ENCODE data around the gene NAV1.
"Not testable (repeated sequence)": the region's sequence is repeated elsewhere in the genome, so short reads cannot be mapped to it uniquely, and the experiment has no call there.

The NAV1 gene

GRCh38 chr1:201518071-201518470, 20.9 kb upstream of the NAV1 start:
- DNase-seq (ENCODE audit: low read depth in 2 of 3, low spot score in 1 of 3), result no peak

DNA sequence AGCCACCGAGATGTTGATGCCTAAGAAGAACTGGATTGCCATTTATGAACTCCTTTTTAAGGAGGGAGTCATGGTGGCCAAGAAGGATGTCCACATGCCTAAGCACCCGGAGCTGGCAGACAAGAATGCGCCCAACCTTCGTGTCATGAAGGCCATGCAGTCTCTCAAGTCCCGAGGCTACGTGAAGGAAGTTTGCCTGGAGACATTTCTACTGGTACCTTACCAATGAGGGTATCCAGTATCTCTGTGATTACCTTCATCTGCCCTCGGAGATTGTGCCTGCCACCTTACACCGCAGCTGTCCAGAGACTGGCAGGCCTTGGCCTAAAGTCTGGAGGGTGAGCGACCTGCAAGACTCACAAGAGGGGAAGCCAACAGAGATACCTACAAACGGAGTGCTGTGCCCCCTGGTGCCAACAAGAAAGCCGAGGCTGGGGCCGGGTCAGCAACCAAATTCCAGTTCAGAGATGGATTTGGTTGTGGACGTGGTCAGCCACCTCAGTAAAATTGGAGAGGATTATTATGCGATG, 18.8 kb upstream of the NAV1 start:
- not testable (repeated sequence) for DNase-seq (ENCODE audit: low read depth in 2 of 3, low spot score in 1 of 3)

DNA sequence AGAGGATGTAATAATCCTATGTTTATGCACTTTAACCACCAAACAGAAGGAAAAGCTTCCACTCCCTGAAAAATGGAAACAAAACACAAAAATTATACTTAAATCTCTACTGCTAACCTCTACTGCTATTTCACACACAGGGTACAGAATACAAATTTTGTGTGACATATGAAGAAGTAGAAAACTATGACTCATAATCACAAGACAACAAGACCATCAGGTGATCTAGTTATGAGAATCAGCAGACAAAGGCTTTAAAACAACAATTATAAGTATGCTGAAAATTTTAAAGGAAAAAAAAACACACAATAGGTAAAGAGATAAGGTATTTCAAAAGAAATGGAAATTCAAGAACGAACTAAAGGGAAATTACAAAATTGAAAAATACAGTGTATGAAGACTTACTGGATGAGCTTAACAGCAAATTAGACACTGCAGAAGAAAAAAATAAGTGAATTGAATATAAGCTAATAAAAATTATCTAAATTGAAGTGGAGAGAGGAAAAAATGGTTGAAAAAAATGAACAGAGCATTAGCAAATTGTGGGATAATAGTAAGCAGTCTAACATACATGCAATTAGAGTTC, 13.6 kb upstream of the NAV1 start:
- no peak for DNase-seq (ENCODE audit: low read depth in 2 of 3, low spot score in 1 of 3)

GRCh38 chr1:201527879-201528278, 11.0 kb upstream of the NAV1 start:
- DNase-seq (ENCODE audit: low read depth in 2 of 3, low spot score in 1 of 3), result no peak

DNA sequence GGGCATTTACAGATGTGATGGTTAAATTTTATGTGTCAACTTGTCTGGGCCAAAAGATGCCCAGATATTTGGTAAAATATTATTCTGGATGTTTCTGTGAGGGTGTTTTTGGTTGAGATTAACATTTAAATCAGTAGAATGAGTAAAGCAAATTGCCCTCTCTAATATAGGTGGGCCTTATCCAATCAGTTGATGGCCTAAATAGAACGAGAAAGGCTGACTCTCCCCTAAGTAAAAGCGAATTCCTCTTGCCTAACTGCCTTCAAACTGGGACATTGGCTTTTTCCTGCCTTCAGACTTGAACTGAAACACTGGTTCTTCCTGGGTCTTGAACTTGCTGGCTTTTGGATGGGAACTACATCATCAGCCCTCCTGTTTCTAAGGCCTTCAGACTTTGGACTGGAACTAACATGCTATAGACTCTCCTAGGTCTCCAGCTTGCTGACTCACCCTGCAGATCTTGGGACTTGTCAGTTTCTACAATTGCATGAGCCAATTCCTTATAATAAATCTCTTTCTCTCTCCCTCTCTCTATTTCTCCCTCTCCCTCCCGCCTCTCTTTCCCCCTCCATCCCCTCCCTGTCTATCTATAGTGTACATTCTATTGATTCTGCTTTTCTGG, 10.2 kb upstream of the NAV1 start:
- DNase-seq (ENCODE audit: low read depth in 2 of 3, low spot score in 1 of 3), result no peak

GRCh38 chr1:201530741-201531531, 8.0 kb upstream of the NAV1 start:
- DNase-seq (ENCODE audit: low read depth in 2 of 3, low spot score in 1 of 3), result peak; percentile 35 to 50 (median 37)

DNA sequence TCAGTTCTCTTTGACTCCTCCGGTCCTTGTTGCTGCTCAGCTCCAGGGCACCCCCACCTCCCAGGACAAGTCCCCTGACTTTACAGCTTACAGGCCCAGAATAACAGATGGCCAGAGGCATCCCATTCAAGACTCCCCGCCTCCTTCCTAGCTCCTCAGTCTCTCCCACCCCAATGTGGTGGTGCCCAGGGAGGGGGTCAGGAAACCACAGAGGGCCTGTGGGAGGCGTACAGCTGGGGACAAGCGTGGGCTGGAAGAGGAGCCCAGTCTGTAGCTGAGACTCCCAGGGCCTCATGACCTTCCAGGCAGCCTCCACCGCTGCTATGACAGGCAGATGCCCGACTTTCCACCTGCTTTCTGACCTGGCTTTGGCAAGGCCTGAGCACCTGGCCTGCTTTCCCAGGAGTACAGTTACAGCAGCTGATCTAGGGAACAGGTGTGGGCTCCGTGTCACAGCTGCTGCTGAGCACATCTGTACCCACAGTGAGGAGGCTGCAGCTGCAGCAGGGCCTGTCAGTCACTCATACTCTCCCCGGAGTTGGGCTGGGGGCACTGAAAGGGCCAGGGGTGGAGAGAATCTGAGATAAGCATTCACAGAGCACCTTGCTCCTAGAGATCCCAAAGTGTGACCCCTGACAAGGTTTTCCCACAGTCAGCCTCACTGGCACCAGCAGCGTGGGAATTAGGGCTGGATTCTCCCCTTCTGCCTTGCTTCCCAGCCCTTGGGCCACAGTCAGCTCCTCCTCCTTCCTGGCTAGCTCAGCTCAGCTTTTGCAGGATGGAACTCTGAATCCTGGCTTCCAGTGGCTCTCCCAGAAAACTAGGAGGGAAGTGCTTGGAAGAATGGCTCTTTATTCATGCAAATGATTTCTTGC, 7.1 kb upstream of the NAV1 start:
- DNase-seq (ENCODE audit: low read depth in 2 of 3, low spot score in 1 of 3), result no peak

DNA sequence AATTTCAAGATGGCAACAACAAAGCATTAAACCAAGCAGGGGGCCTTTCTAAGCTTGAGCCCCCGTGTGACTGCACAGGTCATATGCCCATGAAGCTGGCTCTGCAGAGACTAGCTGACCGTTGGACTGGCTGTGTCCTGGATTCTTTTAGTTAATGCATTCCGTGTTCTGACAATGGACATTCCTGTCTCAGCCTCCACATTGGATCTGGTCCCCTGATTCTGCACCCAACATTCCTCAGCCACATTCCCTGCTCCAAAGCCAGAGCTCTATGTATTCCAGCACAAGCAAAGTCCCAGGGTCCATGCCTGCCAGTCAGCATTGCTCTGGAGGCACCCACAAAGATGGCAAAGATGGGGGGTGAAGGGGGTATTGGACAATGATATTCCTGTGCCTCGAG, 5.1 kb upstream of the NAV1 start:
- no peak for DNase-seq (ENCODE audit: low read depth in 2 of 3, low spot score in 1 of 3)

DNA sequence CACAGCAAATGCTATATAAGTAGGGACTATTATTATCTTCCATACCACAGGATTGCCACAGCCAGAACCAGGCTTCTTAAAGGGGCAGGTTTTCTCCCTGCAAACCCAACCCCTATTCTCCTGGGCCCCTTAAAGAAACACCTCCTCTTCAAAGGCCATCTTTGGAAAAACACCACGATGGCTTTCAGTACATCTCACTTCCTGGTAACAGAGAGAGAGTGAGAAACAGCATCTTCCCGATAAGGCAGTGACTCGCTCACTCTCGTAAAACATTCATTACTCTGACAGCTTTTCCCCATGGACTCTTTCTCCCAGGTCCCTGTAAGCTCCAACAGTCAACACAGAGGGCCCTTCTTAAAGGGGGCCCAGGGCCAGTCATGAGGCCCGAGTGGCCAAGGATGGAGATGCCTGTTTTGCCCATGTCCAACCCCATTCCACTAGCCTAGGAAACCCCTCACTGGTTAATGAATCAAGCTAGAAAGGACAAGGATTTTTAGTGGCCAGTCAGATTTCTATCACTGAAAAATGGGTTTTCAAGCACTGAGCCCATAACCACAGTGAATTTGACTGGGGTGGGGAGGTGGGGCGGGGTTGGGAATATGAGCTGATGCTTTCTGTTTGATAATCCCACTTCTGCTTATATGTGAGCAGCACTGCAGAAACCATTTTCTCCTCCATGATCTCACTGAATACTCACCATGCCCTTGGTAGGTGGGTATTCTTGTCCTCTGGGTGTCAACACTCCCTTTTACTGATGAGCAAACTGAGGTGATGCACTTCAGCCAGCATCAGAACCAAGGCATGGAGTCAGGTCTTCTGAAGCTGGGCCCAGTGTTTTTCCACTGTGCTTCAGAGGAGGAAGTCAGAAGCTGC, 3.6 kb upstream of the NAV1 start:
- DNase-seq (ENCODE audit: low read depth in 2 of 3, low spot score in 1 of 3), result no peak

DNA sequence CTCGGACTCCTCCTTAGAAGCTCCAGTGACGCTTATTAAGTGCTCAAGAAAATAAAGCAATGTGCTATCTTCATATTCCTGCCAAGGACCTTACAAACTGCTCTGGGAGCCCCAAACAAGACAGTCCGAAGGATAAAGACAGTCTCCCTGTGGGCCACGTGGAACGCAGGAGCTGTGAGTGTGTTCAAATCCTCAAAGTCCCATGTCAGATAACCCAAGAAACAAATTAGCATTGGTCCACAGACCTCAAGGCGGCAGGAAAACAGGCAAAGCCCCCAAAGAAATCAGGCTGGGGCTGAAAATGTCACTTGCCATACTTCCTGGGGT, 3.0 kb upstream of the NAV1 start:
- DNase-seq (ENCODE audit: low read depth in 2 of 3, low spot score in 1 of 3), result no peak

- no peak for DNase-seq (ENCODE audit: low read depth in 2 of 3, low spot score in 1 of 3)
These were observed 2.4 kb upstream of the NAV1 start for GRCh38 chr1:201536558-201536957.

- no peak for DNase-seq (ENCODE audit: low read depth in 2 of 3, low spot score in 1 of 3)
These were observed 1.9 kb upstream of the NAV1 start for GRCh38 chr1:201537028-201537427.

- DNase-seq (ENCODE audit: low read depth in 2 of 3, low spot score in 1 of 3), result no peak
These were observed 1.5 kb upstream of the NAV1 start for GRCh38 chr1:201537467-201537866.

- DNase-seq (ENCODE audit: low read depth in 2 of 3, low spot score in 1 of 3), result no peak
These were observed 876 bp upstream of the NAV1 start for GRCh38 chr1:201537891-201538611.

- no peak for DNase-seq (ENCODE audit: low read depth in 2 of 3, low spot score in 1 of 3)
These were observed 869 bp downstream of the NAV1 start for GRCh38 chr1:201539561-201540431.

- DNase-seq (ENCODE audit: low read depth in 2 of 3, low spot score in 1 of 3), result no peak
These were observed 2.2 kb downstream of the NAV1 start for GRCh38 chr1:201540846-201541735.

- DNase-seq (ENCODE audit: low read depth in 2 of 3, low spot score in 1 of 3), result no peak
These were observed 3.5 kb downstream of the NAV1 start for GRCh38 chr1:201542309-201543035.

All from stimulated activated CD4-positive, alpha-beta T cell treated with anti-CD3 and anti-CD28 coated beads, Interleukin-12 subunit alpha, Interleukin-12 subunit beta, amount 100 ng/mL, for 48 hours (primary cell).